HuH-7.5 (cell line): Measurements from ENCODE around the gene TYR.
A peak's percentile ranks its signal among the peaks of the same experiment; 100 is the strongest.
"Not testable (repeated sequence)": the region's sequence is repeated elsewhere in the genome, so short reads cannot be mapped to it uniquely, and the experiment has no call there.

Experiments
- DNase-seq: peaks from one replicate; pipeline ENCODE4 v3.0.0; 2011; ENCODE audit warnings: low spot score

TYR gene

GRCh38 chr11:89272540-89273088, 94.9 kb downstream of the TYR start:
- not testable (repeated sequence) for DNase-seq

DNA sequence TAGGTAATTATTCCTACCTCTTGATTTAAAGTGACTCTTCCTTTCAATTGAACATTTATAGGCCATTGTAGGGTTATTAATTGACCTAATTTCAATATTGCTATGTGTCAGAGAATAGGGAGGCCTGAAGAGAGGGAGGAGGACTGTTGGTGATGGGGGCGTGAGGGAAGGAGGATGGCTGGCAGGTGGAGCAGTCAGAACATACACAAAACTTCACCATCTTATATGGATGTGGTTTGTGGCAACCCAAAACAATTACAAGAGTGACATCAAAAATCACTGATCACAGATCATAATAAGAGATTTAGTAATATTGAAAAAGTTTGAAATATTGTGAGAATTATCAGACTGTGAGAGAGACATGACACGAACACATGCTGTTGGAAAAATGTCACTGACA, 95.5 kb downstream of the TYR start:
- not testable (repeated sequence) for DNase-seq

GRCh38 chr11:89275966-89276365, 98.3 kb downstream of the TYR start:
- DNase-seq: no peak

GRCh38 chr11:89279176-89279575, 101.5 kb downstream of the TYR start:
- no peak for DNase-seq

GRCh38 chr11:89281032-89281677, 103.5 kb downstream of the TYR start:
- DNase-seq: not testable (repeated sequence)

DNA sequence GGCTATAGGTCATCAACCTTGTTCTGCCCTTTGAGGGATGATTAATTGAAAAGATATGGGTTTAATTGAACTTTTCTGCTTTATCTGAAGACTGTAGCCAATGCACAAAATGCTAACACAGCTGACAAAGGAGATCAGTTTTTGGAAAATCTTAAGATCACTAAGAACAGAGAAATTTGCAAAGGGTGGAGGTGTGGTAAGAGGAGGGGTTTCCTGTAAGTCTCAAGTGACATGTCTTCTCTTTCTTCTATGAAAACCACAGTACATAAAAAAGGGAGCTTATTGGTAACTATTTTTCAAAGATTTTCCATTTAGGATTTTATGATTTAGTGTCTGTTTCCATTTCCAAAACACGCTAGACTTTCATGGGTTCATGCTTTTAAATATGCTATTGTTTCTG, 108.9 kb downstream of the TYR start:
- DNase-seq: not testable (repeated sequence)

GRCh38 chr11:89288004-89288403, 110.3 kb downstream of the TYR start:
- DNase-seq: not testable (repeated sequence)

GRCh38 chr11:89293965-89294679, 116.4 kb downstream of the TYR start:
- DNase-seq: no peak

DNA sequence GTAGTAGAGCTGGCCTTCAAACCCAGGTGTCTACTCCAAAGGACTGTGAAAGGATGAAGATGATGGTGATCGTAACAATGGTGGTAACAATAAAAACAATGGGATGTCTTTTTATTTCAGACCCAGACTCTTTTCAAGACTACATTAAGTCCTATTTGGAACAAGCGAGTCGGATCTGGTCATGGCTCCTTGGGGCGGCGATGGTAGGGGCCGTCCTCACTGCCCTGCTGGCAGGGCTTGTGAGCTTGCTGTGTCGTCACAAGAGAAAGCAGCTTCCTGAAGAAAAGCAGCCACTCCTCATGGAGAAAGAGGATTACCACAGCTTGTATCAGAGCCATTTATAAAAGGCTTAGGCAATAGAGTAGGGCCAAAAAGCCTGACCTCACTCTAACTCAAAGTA, 117.3 kb downstream of the TYR start:
- DNase-seq: not testable (repeated sequence)

- not testable (repeated sequence) for DNase-seq
Measured at GRCh38 chr11:89303029-89303428, 125.4 kb downstream of the TYR start.

- not testable (repeated sequence) for DNase-seq
Measured at GRCh38 chr11:89308272-89308671, 130.6 kb downstream of the TYR start.

GRCh38 chr11:89309321-89309985, 131.8 kb downstream of the TYR start:
- not testable (repeated sequence) for DNase-seq

DNA sequence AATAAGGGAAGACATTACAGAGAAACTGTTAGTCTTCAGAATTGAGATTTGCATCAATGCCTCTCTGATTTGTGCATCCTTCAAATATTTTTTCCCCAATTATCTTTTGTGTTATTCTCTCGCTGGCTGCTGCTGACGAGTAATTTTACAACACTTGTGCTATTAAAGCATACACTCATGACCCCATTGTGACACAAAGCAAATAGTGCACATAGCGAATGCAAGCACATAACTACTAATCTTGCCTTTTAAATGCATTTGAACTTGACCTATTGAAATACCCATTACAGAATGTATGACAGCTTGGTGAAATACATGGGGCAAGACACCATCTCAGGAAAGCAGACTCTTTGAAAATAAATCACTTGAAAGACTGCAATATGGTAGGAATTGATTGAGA, 132.9 kb downstream of the TYR start:
- not testable (repeated sequence) for DNase-seq

- DNase-seq: no peak
Measured at GRCh38 chr11:89321401-89321800, 143.7 kb downstream of the TYR start.

- DNase-seq: no peak
Measured at GRCh38 chr11:89327885-89328284, 150.2 kb downstream of the TYR start.

- DNase-seq: not testable (repeated sequence)
Measured at GRCh38 chr11:89331940-89332339, 154.3 kb downstream of the TYR start.

GRCh38 chr11:89333704-89334103, 156.0 kb downstream of the TYR start:
- DNase-seq: peak; percentile 1

- not testable (repeated sequence) for DNase-seq
Measured at GRCh38 chr11:89337100-89337650, 159.5 kb downstream of the TYR start.

DNA sequence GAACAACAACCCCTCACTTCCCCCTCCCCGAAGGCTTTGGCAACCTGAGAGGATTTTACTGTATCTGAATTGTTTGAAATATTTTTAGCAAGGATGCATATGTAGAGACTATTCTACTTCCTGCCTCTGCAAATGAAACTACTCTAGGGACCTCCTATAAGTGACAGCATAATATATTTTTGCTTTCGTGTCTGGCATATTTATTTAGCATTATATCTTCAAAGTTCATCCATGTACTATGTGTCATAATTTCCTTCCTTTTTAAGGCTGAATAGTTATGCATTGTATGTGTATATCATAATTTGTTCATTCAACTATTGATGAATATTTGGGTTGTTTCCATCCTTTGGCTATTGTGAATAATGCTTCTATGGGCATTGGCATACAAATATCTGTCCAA, 160.4 kb downstream of the TYR start:
- DNase-seq: not testable (repeated sequence)

DNA sequence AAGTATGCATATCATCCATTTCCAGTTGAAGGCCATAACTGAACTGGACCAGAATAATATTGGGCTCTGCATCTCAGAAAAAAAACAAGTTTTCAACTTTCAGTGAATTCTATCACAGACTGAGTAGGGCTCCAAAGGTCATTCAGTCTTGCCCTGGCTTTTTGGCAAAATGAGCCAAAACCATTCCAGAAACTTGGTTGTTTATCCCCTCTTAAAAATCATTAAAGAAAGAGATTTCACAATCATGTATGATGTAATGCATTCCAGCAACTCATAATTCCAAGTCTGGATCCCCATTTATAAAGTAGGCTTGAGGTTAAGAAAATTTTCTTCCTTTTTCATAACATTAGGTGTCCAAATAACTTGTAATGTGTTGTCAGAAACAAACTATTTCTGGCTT, 162.8 kb downstream of the TYR start:
- not testable (repeated sequence) for DNase-seq

DNA sequence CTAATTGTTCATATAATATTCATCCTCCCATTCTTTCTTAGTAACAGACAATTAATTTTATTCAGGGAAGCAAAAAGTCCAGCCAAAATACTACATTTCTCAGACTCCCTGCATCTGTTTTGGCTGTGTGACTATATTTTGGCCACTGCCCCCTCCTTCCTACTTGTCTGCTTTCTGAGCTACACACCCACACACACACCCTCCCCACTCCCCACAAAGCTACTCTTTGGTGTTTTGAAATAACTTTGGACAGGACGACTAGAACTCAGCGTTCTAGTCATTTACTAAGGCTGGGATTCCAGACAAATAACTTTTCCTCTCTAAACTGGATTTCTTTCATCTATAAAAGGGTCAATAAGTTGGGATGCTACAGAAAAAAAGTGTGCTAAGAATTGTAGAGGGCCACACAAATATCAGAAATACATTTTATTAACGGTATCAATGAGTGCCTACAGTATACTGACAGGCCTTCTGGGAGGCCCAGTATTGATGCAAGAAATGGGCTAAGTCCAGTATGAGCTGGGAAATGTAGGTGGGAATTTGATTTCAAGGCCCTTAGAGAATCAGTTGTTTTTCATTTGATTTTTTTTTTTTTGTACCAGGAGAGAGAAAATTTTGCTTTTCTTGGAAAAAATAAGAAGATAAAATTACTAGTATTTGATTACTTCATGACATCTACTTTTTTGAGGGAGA, 165.4 kb downstream of the TYR start:
- DNase-seq: not testable (repeated sequence)
